ENCODE measurements around the gene RABEP2.
"Not testable (repeated sequence)": the region's sequence is repeated elsewhere in the genome, so short reads cannot be mapped to it uniquely, and the experiment has no call there.

DNA sequence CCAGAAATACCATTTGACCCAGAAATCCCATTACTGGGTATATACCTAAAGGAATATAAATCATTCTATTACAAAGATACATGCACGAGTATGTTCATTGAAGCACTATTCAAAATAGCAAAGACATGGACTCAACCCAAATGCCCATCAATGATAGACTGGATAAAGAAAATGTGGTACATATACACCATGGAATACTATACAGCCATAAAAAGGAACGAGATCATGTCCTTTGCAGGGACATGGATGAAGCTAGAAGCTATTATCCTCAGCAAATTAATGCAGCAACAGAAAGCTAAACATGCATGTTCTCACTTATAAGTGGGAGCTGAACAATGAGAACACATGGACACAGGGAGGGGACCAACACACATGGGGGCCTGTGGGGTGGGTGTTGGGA lies 1.2 kb upstream of the RABEP2 start:
- TF ChIP-seq, protein P1, sequence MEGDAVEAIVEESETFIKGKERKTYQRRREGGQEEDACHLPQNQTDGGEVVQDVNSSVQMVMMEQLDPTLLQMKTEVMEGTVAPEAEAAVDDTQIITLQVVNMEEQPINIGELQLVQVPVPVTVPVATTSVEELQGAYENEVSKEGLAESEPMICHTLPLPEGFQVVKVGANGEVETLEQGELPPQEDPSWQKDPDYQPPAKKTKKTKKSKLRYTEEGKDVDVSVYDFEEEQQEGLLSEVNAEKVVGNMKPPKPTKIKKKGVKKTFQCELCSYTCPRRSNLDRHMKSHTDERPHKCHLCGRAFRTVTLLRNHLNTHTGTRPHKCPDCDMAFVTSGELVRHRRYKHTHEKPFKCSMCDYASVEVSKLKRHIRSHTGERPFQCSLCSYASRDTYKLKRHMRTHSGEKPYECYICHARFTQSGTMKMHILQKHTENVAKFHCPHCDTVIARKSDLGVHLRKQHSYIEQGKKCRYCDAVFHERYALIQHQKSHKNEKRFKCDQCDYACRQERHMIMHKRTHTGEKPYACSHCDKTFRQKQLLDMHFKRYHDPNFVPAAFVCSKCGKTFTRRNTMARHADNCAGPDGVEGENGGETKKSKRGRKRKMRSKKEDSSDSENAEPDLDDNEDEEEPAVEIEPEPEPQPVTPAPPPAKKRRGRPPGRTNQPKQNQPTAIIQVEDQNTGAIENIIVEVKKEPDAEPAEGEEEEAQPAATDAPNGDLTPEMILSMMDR (IDR thresholded peaks at IDR 0.05; ENCODE audit: insufficient read depth, low read length): not testable (repeated sequence)
- not testable (repeated sequence) for TF ChIP-seq POLR2AphosphoS5, GABPA (IDR thresholded peaks at IDR 0.05; ENCODE audit: low read depth)

Data from HL-60 (cell line).